ENCODE measurements around the gene ZMYND8.

Gene ZMYND8

GRCh38 chr20:47320990-47321805 lies 35.3 kb downstream of the ZMYND8 start:
- Histone ChIP-seq H3K4me1 (ENCODE audit: insufficient read depth, insufficient read length) (peaks cover 24% of the 10 kb centered on the region), H3K4me3 (ENCODE audit: insufficient read length, low read depth) (no peak overlapping the region), H3K36me3 (ENCODE audit: insufficient read depth, insufficient read length, low read length) (peaks cover 10% of the 10 kb centered on the region), H3K9me3 (ENCODE audit: insufficient read depth, low read length) (no peaks in the 10 kb centered on the region), H3K27me3 (ENCODE audit: insufficient read depth, insufficient read length) (no peaks in the 10 kb centered on the region), H3K9ac (ENCODE audit: insufficient read length, low read depth) (peak overlapping the region; percentile 32)
- no peak for DNase-seq (ENCODE audit: low read depth, low spot score)
- TF ChIP-seq SUZ12 (IDR thresholded peaks at IDR 0.05; ENCODE audit: extremely low read depth, insufficient read depth, insufficient read length): no peak
- no peak for TF ChIP-seq YY1 (IDR thresholded peaks at IDR 0.05; ENCODE audit: insufficient read depth, insufficient read length)
- no peak for TF ChIP-seq ZNF274 (IDR thresholded peaks at IDR 0.05; ENCODE audit: low read depth, low read length)

GRCh38 chr20:47319517-47320252 lies 36.8 kb downstream of the ZMYND8 start:
- peaks cover 6% of the 10 kb centered on the region for H3K36me3 ChIP-seq (ENCODE audit: insufficient read depth, insufficient read length, low read length)
- H3K27me3 ChIP-seq (ENCODE audit: insufficient read depth, insufficient read length): no peaks in the 10 kb centered on the region
- peaks cover 25% of the 10 kb centered on the region for H3K4me1 ChIP-seq (ENCODE audit: insufficient read depth, insufficient read length)

GRCh38 chr20:47318586-47319516 lies 37.6 kb downstream of the ZMYND8 start:
- Histone ChIP-seq H3K9me3 (ENCODE audit: insufficient read depth, low read length) (no peaks in the 10 kb centered on the region), H3K36me3 (ENCODE audit: insufficient read depth, insufficient read length, low read length) (peaks cover 14% of the 10 kb centered on the region), H3K27me3 (ENCODE audit: insufficient read depth, insufficient read length) (no peaks in the 10 kb centered on the region), H3K4me3 (ENCODE audit: insufficient read length, low read depth) (peak overlapping the region; percentile 48), H3K4me1 (ENCODE audit: insufficient read depth, insufficient read length) (peaks cover 29% of the 10 kb centered on the region), H3K9ac (ENCODE audit: insufficient read length, low read depth) (peak overlapping the region; percentile 84)
- DNase-seq (ENCODE audit: low read depth, low spot score): peak; percentile 57
- TF ChIP-seq SUZ12 (IDR thresholded peaks at IDR 0.05; ENCODE audit: extremely low read depth, insufficient read depth, insufficient read length) (no peak), ZNF274 (IDR thresholded peaks at IDR 0.05; ENCODE audit: low read depth, low read length) (no peak), YY1 (IDR thresholded peaks at IDR 0.05; ENCODE audit: insufficient read depth, insufficient read length) (no peak)

More at GRCh38 chr20:47319517-47320252, 36.8 kb downstream of the ZMYND8 start:
- peak overlapping the region; percentile 48 for H3K4me3 ChIP-seq (ENCODE audit: insufficient read length, low read depth)
- DNase-seq (ENCODE audit: low read depth, low spot score): peak; percentile 96
- no peaks in the 10 kb centered on the region for H3K9me3 ChIP-seq (ENCODE audit: insufficient read depth, low read length)
- H3K9ac ChIP-seq (ENCODE audit: insufficient read length, low read depth): peak overlapping the region; percentile 68
- TF ChIP-seq YY1 (IDR thresholded peaks at IDR 0.05; ENCODE audit: insufficient read depth, insufficient read length) (no peak), SUZ12 (IDR thresholded peaks at IDR 0.05; ENCODE audit: extremely low read depth, insufficient read depth, insufficient read length) (no peak), ZNF274 (IDR thresholded peaks at IDR 0.05; ENCODE audit: low read depth, low read length) (no peak)

- Histone ChIP-seq H3K4me1 (ENCODE audit: insufficient read depth, insufficient read length) (peaks cover 27% of the 10 kb centered on the region), H3K36me3 (ENCODE audit: insufficient read depth, insufficient read length, low read length) (peaks cover 15% of the 10 kb centered on the region), H3K27me3 (ENCODE audit: insufficient read depth, insufficient read length) (no peaks in the 10 kb centered on the region), H3K4me3 (ENCODE audit: insufficient read length, low read depth) (peak overlapping the region; percentile 48), H3K9ac (ENCODE audit: insufficient read length, low read depth) (peak overlapping the region; percentile 84), H3K9me3 (ENCODE audit: insufficient read depth, low read length) (no peaks in the 10 kb centered on the region)
- DNase-seq (ENCODE audit: low read depth, low spot score): peak; percentile 70
- TF ChIP-seq ZNF274 (IDR thresholded peaks at IDR 0.05; ENCODE audit: low read depth, low read length) (no peak), SUZ12 (IDR thresholded peaks at IDR 0.05; ENCODE audit: extremely low read depth, insufficient read depth, insufficient read length) (no peak), YY1 (IDR thresholded peaks at IDR 0.05; ENCODE audit: insufficient read depth, insufficient read length) (no peak)
Measured at GRCh38 chr20:47318027-47318585, 38.4 kb downstream of the ZMYND8 start.

- no peaks in the 10 kb centered on the region for H3K27me3 ChIP-seq (ENCODE audit: insufficient read depth, insufficient read length)
- TF ChIP-seq SUZ12 (IDR thresholded peaks at IDR 0.05; ENCODE audit: extremely low read depth, insufficient read depth, insufficient read length) (no peak), YY1 (IDR thresholded peaks at IDR 0.05; ENCODE audit: insufficient read depth, insufficient read length) (peak; percentile 13)
- no peaks in the 10 kb centered on the region for H3K9me3 ChIP-seq (ENCODE audit: insufficient read depth, low read length)
- H3K4me3 ChIP-seq (ENCODE audit: insufficient read length, low read depth): peak overlapping the region; percentile 48
- DNase-seq (ENCODE audit: low read depth, low spot score): peak; percentile 77
- peaks cover 13% of the 10 kb centered on the region for H3K36me3 ChIP-seq (ENCODE audit: insufficient read depth, insufficient read length, low read length)
- peaks cover 22% of the 10 kb centered on the region for H3K4me1 ChIP-seq (ENCODE audit: insufficient read depth, insufficient read length)
- peak overlapping the region; percentile 84 for H3K9ac ChIP-seq (ENCODE audit: insufficient read length, low read depth)
Measured at GRCh38 chr20:47317127-47317895, 39.2 kb downstream of the ZMYND8 start.

- Histone ChIP-seq H3K4me3 (ENCODE audit: insufficient read length, low read depth) (no peak overlapping the region), H3K4me1 (ENCODE audit: insufficient read depth, insufficient read length) (peaks cover 22% of the 10 kb centered on the region), H3K36me3 (ENCODE audit: insufficient read depth, insufficient read length, low read length) (peaks cover 18% of the 10 kb centered on the region), H3K27me3 (ENCODE audit: insufficient read depth, insufficient read length) (no peaks in the 10 kb centered on the region), H3K9ac (ENCODE audit: insufficient read length, low read depth) (peak overlapping the region; percentile 84), H3K9me3 (ENCODE audit: insufficient read depth, low read length) (no peaks in the 10 kb centered on the region)
- no peak for TF ChIP-seq ZNF274 (IDR thresholded peaks at IDR 0.05; ENCODE audit: low read depth, low read length)
- no peak for TF ChIP-seq SUZ12 (IDR thresholded peaks at IDR 0.05; ENCODE audit: extremely low read depth, insufficient read depth, insufficient read length)
- no peak for TF ChIP-seq YY1 (IDR thresholded peaks at IDR 0.05; ENCODE audit: insufficient read depth, insufficient read length)
- no peak for DNase-seq (ENCODE audit: low read depth, low spot score)
Measured at GRCh38 chr20:47316776-47317126, 39.7 kb downstream of the ZMYND8 start.

Data from NT2/D1 (cell line).